Activated naive CD8-positive, alpha-beta T cell treated with anti-CD3 and anti-CD28 coated beads for 36 hours (primary cell): ENCODE measurements around the gene NOS2. TPM values are rescaled to one million over a fixed set of nuclear protein-coding genes. Genes with fewer than 3 reads are reported as not detected.
"Not testable (repeated sequence)": the region's sequence is repeated elsewhere in the genome, so short reads cannot be mapped to it uniquely, and the experiment has no call there.

Experiments used
- DNase-seq: peaks from one replicate; pipeline ENCODE4 v3.0.0; 2021
- H3K27ac Mint-ChIP-seq: one replicate; pipeline ENCODE4 v1.8.0; 2022; ENCODE audit warnings: mild to moderate bottlenecking, moderate library complexity, mixed read lengths
- H3K27me3 Mint-ChIP-seq: one replicate; pipeline ENCODE4 v1.8.0; 2022; ENCODE audit warnings: mild to moderate bottlenecking, mixed read lengths
- H3K36me3 Mint-ChIP-seq: one replicate; pipeline ENCODE4 v1.8.0; 2021; ENCODE audit warnings: mild to moderate bottlenecking, mixed read lengths
- H3K4me1 Mint-ChIP-seq: one replicate; pipeline ENCODE4 v1.8.0; 2021; ENCODE audit warnings: mixed read lengths
- H3K4me3 Mint-ChIP-seq: one replicate; pipeline ENCODE4 v1.8.0; 2022; ENCODE audit warnings: mild to moderate bottlenecking, moderate library complexity, mixed read lengths
- H3K9me3 Mint-ChIP-seq: one replicate; pipeline ENCODE4 v1.8.0; 2022; ENCODE audit warnings: mixed read lengths
- total RNA-seq, 2 experiments: library from RNA; stranded (reverse); gene quantifications; one replicate each; pipeline ENCODE4 v1.2.3, GENCODE V29; 2021

The NOS2 gene
- total RNA-seq, 2 experiments from 2014 or later, result 0.10 TPM; not detected in 1

DNA sequence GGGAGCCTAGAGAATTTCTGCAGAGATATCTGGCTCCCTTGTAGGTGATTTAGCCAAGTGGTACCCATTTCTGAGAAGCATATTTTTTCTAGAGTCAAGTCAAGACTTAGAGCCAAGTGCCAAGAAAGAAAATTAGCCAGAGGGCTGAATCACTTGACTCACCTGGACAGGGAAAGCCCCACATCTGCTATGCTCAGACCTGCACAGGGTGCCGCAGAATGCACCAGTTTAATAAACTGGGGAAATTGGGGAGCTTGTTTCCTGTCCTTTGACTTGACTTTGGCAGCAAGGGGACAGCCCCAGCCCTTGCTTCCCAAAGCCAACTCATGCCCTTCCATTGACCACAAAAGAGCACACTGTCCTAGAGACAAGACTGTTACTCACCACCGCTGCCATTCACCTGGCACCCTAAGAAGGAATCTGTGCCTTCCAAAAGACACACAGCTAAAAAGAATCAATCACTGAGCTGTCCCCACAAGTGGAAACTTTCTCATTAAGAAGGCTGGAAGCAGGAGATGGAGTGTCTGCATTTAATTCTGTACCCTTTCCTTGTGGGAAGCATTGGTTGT is 28.9 kb upstream of the NOS2 start:
- not testable (repeated sequence) for H3K36me3 Mint-ChIP-seq, H3K4me3 Mint-ChIP-seq, H3K4me1 Mint-ChIP-seq, DNase-seq, H3K27me3 Mint-ChIP-seq, H3K9me3 Mint-ChIP-seq, H3K27ac Mint-ChIP-seq

DNA sequence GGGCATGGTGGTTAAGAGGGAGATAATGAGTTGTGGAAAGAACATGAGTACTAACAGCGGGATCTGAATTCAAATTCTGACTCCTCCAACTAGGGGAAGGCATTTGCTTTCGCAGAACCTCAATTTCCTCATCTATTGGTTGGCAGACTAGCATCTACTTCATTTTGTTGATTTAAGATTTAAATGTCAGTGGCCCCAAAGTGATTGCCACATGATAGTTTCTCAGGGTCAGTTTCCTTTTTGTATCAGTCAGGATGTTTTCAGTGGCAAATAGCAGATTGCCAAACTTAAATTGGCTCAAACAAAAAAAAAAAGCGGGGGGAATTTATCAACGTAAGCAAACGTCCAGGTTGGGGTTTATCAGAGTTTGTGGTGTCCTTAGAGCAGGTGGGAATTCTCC is 25.1 kb upstream of the NOS2 start:
- no peaks in the 10 kb centered on the region for H3K4me1 Mint-ChIP-seq
- H3K27ac Mint-ChIP-seq, result no peak overlapping the region
- peaks cover 6% of the 10 kb centered on the region for H3K27me3 Mint-ChIP-seq

DNA sequence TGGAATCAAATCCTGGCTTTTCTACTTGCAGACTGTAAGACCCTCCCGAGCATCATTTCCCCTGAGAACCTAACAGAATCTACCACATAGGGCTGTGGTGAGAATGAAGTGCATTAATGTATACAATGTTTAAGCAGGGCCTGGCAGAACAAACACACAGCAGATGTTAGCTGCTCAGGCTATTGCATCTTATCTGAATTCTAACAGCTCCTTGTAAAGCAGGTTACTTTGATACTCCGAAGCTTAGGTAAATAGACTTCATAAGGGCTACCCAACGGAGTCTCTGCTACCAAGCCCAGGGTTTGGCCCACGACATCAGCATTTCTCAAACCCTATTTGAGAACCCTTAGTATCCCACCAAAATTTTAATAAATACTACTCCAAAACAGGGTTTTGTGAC is 24.4 kb upstream of the NOS2 start:
- H3K27ac Mint-ChIP-seq, result no peak overlapping the region
- peaks cover 6% of the 10 kb centered on the region for H3K27me3 Mint-ChIP-seq
- H3K36me3 Mint-ChIP-seq, result no peaks in the 10 kb centered on the region
- no peaks in the 10 kb centered on the region for H3K4me1 Mint-ChIP-seq
- H3K4me3 Mint-ChIP-seq, result no peak overlapping the region
- DNase-seq, result no peak
- peaks cover 16% of the 10 kb centered on the region for H3K9me3 Mint-ChIP-seq

More for the DNA sequence above, 25.1 kb upstream of the NOS2 start:
- H3K4me3 Mint-ChIP-seq, result no peak overlapping the region
- DNase-seq, result no peak
- no peaks in the 10 kb centered on the region for H3K36me3 Mint-ChIP-seq
- H3K9me3 Mint-ChIP-seq, result peaks cover 16% of the 10 kb centered on the region

DNA sequence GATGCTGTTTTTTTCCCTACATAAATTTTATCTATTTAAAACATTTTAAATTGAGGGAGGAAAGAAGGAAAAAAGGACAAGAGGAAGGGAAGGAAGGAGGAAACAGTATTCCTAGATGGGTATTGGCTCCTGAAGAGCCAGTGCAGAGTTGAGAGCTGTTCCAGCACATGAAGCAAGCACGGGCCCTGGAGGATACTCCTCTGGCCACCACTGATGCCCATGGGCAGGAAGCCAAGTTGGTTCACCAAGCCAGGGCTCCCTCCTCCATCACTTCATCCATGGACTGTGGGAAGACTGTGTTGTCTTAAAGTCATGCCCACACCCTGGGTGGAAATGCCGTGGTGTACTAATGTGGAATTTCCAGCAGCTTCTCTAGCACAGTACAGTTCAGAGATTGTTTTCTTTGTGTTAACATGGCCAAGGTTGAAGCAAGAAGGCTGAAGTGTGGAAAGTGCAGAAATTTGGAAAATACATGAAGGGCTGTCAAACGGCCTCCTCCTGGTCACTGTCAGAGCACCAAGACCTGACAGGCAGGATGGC is 23.9 kb upstream of the NOS2 start:
- no peak overlapping the region for H3K27ac Mint-ChIP-seq
- H3K36me3 Mint-ChIP-seq, result no peaks in the 10 kb centered on the region
- H3K27me3 Mint-ChIP-seq, result peaks cover 6% of the 10 kb centered on the region

DNA sequence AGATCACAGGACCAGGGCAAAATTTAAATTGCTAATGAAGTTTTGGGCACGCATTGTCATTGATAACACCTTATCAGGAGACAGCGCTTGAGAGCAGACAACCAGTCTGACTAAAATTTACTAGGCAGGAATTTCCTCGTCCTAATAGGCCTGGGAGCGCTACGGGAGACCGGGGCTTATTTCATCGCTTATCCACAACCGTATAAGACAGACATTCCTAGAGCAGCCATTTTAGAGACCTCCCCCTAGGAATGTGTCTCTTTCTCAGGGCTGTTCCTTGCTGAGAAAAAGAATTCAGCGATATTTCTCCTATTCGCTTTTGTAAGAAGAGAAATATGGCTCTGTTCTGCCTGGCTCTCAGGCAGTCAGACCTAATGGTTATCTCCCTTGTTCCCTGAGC is 21.8 kb upstream of the NOS2 start:
- H3K27me3 Mint-ChIP-seq, H3K4me1 Mint-ChIP-seq, H3K27ac Mint-ChIP-seq, H3K36me3 Mint-ChIP-seq, H3K4me3 Mint-ChIP-seq, DNase-seq: not testable (repeated sequence)
- peaks cover 16% of the 10 kb centered on the region for H3K9me3 Mint-ChIP-seq

More for the DNA sequence above, 23.9 kb upstream of the NOS2 start:
- no peak for DNase-seq
- Mint-ChIP-seq H3K9me3 (peaks cover 16% of the 10 kb centered on the region), H3K4me1 (no peaks in the 10 kb centered on the region), H3K4me3 (no peak overlapping the region)

DNA sequence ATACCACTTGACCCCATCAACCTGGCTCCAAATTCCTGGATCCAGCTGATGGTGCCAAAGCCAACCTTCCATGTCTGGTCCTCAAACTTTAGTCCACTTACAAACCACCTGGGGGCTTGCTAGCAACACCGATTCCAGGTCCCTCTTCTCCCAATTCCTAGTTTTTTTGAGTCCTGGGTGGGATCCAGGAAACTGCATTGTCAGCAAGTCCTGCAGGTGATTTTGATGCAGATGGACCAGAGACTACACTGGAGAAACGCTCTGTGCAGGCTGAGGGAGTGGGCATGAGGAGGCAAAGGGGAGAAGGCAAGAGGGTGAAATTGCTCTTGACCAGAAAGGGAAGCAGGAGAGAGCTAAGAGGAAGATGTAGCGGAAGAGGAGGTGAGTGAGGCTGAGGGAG is 21.0 kb upstream of the NOS2 start:
- H3K27ac Mint-ChIP-seq, result no peak overlapping the region
- no peaks in the 10 kb centered on the region for H3K36me3 Mint-ChIP-seq
- H3K27me3 Mint-ChIP-seq, result no peaks in the 10 kb centered on the region
- no peaks in the 10 kb centered on the region for H3K4me1 Mint-ChIP-seq
- DNase-seq, result no peak
- H3K4me3 Mint-ChIP-seq, result no peak overlapping the region
- peaks cover 16% of the 10 kb centered on the region for H3K9me3 Mint-ChIP-seq

DNA sequence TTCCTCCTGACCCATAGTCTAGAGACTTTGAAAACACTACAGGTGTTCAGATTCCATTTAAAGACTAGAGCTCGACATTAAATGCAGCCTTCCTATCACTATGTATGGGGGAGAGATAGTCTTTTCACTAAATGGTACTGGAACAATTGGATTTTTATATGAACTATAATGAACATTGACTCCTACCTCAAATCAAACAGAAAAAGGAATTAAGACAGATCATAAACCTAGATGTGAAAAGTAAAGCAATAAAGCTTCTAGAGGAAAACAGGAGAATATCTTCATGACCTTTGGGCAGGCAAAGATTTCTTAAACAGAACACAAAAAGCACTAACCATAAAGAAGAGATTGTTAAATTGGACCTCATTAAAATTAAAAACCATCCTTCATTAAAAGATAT is 18.8 kb upstream of the NOS2 start:
- DNase-seq, result no peak
- Mint-ChIP-seq H3K36me3 (no peaks in the 10 kb centered on the region), H3K4me1 (no peaks in the 10 kb centered on the region), H3K27me3 (peaks cover 3% of the 10 kb centered on the region), H3K27ac (no peak overlapping the region), H3K4me3 (no peak overlapping the region), H3K9me3 (peaks cover 16% of the 10 kb centered on the region)

DNA sequence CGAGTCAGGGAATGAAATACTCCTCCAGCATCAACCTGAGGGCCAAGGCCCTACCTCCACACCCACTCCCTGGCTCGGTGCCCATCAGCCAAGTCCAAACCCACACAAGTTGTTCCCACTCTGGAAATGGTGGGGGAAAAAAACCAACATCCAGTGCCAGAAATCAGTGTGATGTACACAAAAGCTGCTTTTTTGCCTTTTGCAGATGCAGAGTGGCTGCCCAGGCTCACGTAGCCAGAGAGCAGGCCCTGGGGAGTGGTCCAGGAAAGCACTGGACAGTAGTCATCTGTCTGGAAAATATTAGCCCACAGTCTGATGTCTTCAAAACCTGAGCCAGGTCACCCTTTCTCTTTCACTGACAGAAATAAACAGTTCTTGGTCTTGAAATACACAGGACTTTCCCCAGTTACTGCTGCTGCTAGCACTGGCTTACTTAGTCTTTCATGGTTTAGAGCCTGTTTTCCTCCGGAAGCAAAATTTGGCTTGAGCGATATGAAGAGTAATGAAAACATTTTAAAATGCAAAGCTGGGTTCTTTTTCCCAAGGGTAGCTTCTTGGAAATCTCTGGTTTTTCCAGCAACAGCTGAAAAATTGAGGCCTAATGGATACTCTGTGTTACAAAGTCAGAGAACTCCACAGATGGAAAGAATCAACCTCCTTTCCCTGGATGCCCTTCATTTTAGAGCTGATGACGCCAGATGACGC is 18.2 kb upstream of the NOS2 start:
- no peak for DNase-seq
- no peaks in the 10 kb centered on the region for H3K36me3 Mint-ChIP-seq
- H3K27me3 Mint-ChIP-seq, result peaks cover 3% of the 10 kb centered on the region
- peaks cover 16% of the 10 kb centered on the region for H3K9me3 Mint-ChIP-seq
- H3K4me3 Mint-ChIP-seq, result no peak overlapping the region
- no peaks in the 10 kb centered on the region for H3K4me1 Mint-ChIP-seq
- no peak overlapping the region for H3K27ac Mint-ChIP-seq

DNA sequence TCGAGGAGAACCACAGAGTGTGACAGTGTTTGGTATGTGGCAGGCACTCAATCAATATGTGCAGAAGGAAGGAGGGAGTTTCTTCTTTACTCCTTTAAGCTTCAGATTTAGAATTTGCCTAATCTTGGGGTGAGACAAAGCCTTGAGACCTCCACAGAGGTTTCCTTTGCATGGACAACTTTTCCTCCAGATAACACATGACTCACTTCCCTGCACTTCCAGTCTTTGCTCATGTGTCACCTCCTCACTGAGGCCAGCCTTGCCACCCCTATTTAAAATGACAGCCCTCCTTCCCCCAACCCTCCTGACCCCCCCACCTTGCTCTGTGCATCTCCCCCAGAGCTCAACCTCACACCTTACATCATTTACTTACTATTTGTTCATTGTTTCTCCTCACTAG is 17.4 kb upstream of the NOS2 start:
- Mint-ChIP-seq H3K36me3 (no peaks in the 10 kb centered on the region), H3K4me1 (no peaks in the 10 kb centered on the region), H3K9me3 (peaks cover 16% of the 10 kb centered on the region), H3K4me3 (no peak overlapping the region), H3K27me3 (peaks cover 3% of the 10 kb centered on the region), H3K27ac (no peak overlapping the region)
- no peak for DNase-seq

DNA sequence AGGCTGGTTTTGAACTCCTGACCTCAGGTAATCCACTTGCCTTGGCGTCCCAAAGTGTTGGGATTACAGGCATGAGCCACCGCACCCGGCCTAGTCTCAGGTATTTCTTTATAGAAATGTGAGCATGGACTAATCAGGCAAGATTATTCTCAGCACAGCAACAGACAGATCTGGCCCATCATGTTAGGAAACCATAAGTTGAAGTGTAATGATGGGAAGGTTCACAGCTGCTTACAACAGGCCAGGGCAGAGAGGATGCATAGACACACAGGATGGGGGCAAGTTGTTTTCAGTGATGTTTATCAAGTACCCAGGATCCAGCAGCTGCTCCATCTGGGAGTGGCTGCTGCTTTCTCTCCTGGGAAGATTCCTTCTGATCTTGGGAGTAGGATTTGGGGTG is 16.6 kb upstream of the NOS2 start:
- Mint-ChIP-seq H3K4me1 (no peaks in the 10 kb centered on the region), H3K27me3 (peaks cover 3% of the 10 kb centered on the region), H3K9me3 (peaks cover 11% of the 10 kb centered on the region), H3K4me3 (no peak overlapping the region), H3K27ac (no peak overlapping the region), H3K36me3 (no peaks in the 10 kb centered on the region)
- DNase-seq, result no peak

DNA sequence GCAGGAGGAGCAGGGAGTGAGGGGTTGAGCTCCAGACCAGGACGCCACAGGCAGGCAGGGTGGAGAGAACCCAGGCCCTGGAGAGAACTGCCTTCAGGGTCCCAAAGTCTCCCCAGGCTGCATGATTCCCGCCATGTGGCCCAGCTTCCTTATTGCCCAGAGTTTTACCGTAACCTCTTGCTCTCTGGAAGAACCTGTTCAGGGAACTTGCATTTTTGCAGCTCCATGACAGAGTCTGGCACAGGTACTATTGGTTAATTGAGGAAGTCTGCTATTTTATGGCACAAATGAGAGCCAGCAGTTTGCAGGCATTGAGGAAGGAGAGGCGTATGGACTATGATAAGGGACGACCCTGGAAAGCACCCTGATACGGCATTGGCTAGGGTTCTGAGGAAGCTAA is 11.6 kb upstream of the NOS2 start:
- no peak for DNase-seq
- H3K4me3 Mint-ChIP-seq, result no peak overlapping the region
- H3K27me3 Mint-ChIP-seq, result peaks cover 3% of the 10 kb centered on the region
- peaks cover 5% of the 10 kb centered on the region for H3K9me3 Mint-ChIP-seq
- no peak overlapping the region for H3K27ac Mint-ChIP-seq
- H3K4me1 Mint-ChIP-seq, result peaks cover 36% of the 10 kb centered on the region
- H3K36me3 Mint-ChIP-seq, result peaks cover 3% of the 10 kb centered on the region

DNA sequence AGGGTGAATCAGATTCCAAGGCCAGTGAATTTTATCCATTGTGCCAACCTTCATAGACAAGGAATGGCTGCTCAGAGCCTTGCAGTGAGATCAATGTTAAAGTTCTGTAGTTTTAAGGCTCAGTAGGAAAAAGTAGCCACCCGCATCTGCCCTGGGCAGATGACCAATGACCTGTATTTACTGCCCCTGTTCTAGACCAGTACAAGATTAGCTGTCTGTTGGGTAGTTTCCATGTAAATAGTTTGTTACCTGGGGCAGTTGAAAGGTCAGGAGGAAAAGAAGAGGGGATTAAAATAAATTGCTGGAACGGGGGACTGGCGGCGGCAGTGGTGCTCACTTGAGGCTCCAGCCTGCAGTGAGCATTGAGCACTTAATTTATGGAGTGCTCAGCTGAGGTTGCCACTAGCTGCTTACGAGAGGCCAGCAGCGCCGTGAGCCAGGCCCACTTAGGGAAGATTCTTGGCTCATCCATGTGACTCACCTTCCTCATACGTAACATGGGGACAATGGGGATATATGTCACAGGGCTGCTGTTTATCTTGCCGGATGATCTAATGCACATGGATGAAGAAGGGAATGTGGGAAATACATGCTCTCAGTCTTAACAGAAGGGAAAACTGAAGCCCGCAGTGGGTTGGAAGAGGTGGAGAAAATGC is 10.7 kb upstream of the NOS2 start:
- H3K27me3 Mint-ChIP-seq, result peaks cover 3% of the 10 kb centered on the region
- H3K27ac Mint-ChIP-seq, result peak overlapping the region; percentile 96
- H3K4me3 Mint-ChIP-seq, result no peak overlapping the region
- H3K4me1 Mint-ChIP-seq, result peaks cover 40% of the 10 kb centered on the region
- no peak for DNase-seq
- H3K9me3 Mint-ChIP-seq, result peaks cover 5% of the 10 kb centered on the region
- peaks cover 3% of the 10 kb centered on the region for H3K36me3 Mint-ChIP-seq

DNA sequence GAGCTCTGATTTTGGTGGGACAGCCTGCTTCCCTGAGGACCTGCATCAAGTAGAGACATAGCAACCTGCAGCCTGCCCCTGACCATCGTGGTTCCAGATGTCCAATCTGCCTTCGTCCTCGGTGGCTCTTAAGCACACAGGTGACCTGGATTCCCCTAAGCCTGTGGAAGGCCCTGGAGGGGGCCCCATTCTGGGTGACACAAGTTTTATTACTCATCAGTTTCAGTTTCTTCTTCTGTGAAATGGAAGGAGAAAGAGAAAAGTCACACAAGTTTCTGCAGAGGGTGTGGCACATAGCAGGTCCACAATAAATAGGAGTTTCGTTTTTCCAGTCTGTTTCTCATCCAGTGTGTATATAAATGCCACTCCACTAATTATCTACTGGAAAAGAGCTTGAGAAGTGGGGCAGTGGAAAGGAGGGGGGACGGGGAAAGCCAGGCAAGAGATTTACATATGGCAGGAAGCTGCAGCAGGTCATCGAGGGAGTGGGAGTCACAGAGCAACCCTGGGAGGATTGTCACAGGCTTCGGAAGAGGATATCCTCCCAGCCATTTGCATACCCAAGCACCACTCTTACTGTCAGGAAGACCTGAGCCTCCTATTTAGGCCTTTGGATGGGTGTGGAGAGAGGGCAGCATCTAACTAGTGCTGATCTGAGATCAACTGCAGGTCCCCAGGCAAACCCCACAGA is 10.0 kb upstream of the NOS2 start:
- peaks cover 47% of the 10 kb centered on the region for H3K4me1 Mint-ChIP-seq

DNA sequence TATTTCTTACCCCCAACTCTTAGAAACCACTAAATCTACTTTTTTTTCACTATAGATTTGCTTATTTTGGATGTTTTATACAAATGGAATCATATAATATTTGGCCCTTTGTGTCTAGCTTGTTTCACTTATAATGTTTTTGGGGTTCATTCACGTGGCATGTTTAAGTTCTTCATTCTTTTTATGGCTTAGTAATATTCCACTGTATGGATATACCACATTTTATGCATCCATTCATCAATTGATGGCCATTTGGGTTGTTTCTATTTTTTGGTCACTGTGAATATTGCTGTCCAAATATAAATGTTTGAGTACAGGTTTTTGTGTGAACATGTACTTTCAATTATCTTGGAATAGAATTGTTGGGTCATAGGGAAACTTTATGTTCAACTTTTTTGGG is 9.2 kb upstream of the NOS2 start:
- Mint-ChIP-seq H3K27me3 (peaks cover 2% of the 10 kb centered on the region), H3K9me3 (peaks cover 5% of the 10 kb centered on the region), H3K4me3 (no peak overlapping the region), H3K36me3 (peaks cover 3% of the 10 kb centered on the region), H3K4me1 (peaks cover 49% of the 10 kb centered on the region), H3K27ac (peak overlapping the region; percentile 96)
- no peak for DNase-seq

More for the DNA sequence above, 10.0 kb upstream of the NOS2 start:
- Mint-ChIP-seq H3K4me3 (peak overlapping the region; percentile 29), H3K36me3 (peaks cover 3% of the 10 kb centered on the region), H3K9me3 (peaks cover 5% of the 10 kb centered on the region), H3K27me3 (peaks cover 3% of the 10 kb centered on the region), H3K27ac (peak overlapping the region; percentile 96)
- DNase-seq, result peak; percentile 58

DNA sequence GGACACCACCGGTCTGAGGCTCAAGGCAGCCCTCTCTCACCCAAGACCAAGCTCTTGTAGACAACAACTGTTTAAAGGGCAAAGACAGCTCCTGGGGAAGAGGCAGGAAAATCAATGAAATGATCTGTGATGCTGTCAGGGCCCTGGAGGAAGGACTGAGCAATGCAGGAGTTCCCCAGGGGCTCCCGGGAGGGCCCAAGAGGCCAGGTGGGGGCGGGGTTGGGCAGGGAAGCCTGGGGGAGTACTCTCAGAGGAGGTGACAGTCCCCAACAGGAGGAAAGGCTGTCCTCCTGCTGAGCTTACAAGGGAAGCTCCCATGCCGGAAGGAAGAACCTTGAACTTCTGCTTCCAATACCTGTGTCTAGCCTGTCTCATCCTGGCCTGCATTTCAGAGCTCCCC is 8.3 kb upstream of the NOS2 start:
- Mint-ChIP-seq H3K27ac (peak overlapping the region; percentile 94), H3K4me3 (peak overlapping the region; percentile 64), H3K4me1 (peaks cover 49% of the 10 kb centered on the region), H3K27me3 (no peaks in the 10 kb centered on the region), H3K9me3 (peaks cover 5% of the 10 kb centered on the region), H3K36me3 (peaks cover 3% of the 10 kb centered on the region)
- peak; percentile 26 for DNase-seq
